ENCODE results near the gene RSF1.

The RSF1 gene

DNA sequence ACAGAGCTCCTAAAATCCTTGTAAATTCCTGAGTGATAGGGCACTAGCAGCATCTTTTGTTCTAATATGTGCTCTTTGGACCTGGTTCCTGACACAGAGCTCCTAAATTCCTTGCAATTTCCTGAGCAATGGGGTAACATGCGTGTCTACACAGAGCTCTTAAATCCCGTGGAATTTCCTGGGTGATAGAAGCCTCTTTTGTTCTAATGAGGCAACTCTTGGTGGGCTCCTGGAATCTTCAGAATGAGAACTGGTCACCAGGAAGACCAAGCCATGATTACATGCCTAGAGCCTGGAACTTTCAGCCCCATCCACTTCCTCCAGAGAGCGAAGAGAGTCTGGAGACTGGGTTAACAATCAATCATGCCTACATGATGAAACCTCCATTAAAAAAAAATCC is 19.0 kb downstream of the RSF1 start:
- DNase-seq (ENCODE audit: low read depth) = no peak

DNA sequence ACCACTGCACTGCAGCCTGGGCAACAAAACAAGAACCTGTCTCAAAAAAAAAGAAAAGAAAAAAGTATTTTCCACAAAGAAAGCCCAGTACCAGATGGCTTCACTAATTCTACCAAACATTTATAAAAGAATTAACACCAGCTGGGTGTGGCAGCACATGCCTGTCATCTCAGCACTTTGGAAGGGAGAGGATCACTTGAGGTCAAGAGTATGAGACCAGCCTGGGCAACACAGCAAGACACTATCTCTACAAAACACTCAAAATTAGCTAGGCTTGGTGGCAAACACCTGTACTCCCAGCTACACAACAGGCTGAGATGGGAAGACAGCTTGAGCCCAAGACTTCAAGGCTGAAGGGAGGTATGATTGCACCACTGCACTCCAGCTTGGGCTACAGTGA is 20.1 kb downstream of the RSF1 start:
- DNase-seq (ENCODE audit: low read depth) = no peak

DNA sequence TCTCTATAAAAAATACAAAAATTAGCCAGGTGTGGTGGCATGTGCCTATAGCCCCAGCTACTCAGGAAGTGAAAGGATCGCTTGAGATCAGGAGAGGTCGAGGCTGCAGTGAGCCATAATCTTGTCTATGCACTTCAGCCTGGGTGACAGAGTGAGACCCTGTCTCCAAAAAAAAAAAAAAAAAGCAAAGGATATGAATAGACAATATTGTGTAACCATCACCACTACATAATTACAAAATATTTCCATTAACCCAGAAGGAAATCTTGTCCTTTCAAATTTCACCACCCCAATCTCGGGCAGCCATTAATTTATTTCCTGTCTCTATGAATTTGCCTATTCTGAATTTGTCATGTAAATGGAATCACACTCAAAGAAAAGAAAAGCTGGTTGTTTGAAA is 21.2 kb downstream of the RSF1 start:
- no peak for DNase-seq (ENCODE audit: low read depth)

DNA sequence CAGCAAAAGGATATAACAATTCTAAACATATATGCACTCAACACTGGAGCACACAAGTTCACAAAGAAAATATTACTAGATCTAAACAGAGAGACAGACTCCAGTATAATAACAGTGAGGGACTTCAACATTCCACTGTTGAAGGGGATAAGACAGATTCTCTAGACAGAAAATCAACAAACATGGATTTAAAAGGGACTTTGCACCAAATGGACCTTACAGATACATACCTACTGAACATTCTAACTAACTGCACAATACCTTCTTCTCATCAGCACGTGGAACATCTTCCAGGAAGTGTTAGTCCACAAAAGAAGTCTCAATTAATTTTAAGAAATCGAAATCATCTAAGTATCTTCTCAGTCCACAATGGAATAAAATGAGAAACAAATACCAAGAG is 26.6 kb downstream of the RSF1 start:
- DNase-seq (ENCODE audit: low read depth) = no peak

DNA sequence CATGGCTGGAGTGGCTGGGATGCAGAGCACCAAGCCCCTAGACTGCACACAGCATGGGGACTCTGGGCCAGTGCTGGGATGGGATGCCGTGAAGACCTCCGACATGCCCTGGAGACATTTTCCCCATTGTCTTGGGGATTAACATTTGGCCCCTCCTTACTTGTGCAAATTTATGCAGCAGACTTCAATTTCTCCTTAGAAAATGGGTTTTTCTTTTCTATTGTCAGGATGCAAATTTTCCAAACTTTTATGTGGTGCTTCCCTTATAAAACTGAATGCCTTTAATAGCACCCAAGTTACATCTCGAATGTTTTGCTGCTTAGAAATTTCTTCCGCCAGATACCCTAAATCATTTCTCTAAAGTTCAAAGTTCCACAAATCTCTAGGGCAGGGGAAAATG is 29.2 kb downstream of the RSF1 start:
- DNase-seq (ENCODE audit: low read depth) = no peak

DNA sequence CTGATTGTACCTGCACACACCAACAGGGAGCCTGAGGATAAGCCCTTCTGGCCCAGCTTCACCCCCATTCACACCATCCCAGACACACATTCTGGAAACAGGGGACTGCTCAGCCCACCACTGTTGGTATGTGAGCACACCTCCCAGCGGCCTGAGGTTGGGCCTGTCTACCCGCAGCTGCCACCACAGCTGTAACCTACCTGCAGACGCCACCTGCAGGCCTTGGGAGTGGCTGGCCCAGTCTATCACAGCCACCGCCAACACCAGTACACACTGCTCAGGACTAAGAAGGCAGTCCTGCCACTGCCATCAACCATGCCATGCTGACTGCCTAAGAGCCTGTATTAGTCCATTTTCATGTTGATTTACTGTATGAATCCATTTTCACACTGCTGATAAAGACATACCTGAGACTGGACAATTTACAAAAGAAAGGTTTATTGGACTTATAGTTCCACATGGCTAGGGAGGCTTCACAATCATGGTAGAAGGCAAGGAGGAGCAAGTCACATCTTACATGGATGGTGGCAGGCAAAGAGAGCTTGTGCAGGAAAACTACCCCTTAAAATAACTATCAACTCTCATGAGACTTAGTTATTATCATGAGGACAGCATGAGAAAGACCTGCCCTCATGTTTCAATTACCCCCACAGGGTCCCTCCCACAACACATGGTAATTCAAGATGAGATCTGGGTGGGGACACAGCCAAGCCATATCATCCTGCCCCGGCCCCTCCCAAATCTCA is 30.6 kb downstream of the RSF1 start:
- DNase-seq (ENCODE audit: low read depth) = no peak

DNA sequence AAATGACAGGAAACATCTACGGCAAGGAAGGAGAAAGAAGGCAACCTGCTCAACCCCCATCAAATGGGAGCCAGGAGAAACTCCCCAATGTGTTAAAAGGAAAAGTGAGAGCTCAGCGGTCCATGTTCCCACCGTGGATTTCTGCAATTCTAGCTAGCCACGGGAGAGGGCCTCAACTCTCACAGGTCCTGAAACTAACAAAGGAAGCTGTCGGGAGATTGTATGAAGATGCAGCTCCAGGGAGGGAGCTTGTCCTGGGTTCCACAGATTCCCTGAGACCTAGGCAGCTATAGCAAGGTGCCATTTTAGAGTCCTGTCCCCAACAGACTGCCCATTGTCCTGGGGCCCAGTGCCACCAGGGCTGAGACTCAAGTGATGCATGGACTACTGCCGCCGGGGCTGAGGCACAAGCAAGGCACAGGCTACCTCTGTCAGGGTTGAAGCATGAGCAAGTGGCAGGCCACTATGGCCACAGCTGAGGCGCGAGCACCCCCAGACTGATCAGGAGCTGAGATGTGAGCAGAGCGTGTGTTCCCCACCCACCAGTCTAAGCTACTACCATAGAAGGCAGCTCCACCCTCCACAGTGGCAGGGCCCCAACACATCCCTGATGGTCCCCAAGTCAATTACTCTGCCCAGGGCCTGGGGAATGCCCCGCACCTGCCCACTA is 31.3 kb downstream of the RSF1 start:
- no peak for DNase-seq (ENCODE audit: low read depth)

DNA sequence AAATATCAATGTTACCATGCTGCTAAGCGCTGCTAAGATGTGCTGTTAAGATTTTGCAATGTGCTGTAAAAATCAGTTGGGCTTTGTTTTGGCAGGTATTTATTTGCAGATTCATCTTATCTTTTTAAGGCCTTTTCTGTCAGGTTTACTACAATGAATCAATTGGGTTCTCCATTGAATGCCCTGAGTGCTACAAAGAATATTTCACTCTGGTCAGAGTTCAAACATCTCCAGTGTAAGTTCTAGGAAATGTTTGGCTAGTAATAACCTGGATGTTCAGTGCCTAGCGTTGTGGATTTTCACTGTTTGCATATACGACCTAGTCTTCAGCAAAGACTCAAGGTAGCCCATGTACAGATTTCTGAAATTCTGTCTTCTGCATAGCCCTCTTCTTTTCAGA is 36.0 kb downstream of the RSF1 start:
- no peak for DNase-seq (ENCODE audit: low read depth)

DNA sequence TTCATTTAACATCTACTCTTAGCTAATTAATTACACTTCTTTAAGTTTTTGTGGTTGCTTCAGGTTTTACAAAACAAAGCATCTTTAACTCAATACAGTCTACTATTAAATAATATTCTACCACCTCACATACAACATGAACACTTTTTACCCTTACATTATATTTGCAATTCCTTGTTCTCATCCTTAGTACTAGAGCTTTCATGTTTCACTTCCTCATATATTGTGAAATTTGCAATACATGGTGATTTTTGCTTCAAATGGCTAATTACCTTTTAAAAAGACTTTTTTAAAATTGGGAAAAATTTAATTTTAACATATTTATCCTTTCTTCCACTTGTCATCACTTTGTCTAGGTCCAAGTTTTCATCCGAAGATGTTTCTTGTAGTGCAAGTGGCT is 37.5 kb downstream of the RSF1 start:
- no peak for DNase-seq (ENCODE audit: low read depth)

DNA sequence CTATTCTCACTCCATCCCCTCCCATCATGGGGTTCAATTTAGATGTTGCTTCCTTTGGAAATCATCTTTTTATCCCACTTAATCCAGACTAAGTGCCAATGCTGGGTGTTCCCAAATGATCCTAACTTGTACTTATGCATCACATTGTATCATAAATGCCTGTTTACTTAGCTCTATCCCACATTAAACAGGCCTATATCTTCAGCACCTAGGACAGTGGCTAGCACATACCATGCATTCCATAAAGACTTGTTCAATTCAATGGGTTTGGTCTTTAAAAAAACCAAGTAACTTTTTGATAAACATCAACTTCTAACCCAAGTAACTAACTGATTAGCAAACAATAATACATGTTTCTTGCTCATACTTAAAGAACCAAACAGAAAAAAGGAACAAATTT is 40.6 kb downstream of the RSF1 start:
- DNase-seq (ENCODE audit: low read depth) = peak; percentile 50

DNA sequence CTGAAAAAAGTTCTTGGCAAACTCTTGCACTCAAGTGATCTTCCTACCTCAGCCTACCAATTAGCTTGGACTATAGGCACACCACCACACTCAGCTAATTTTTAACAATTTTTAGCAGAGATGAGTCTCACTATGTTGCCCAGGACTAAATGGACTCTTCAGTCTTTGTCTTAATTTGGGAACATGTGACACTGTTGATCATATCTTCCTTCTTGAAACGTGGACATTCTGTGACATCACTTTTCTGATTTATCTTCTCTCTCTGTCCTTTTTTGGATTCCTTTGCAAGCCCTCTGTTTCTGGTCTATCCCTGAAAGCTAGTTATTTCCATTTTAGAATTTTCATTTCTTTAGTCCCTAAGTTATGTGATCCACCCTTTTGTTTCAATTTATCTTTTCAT is 42.0 kb downstream of the RSF1 start:
- DNase-seq (ENCODE audit: low read depth) = no peak

DNA sequence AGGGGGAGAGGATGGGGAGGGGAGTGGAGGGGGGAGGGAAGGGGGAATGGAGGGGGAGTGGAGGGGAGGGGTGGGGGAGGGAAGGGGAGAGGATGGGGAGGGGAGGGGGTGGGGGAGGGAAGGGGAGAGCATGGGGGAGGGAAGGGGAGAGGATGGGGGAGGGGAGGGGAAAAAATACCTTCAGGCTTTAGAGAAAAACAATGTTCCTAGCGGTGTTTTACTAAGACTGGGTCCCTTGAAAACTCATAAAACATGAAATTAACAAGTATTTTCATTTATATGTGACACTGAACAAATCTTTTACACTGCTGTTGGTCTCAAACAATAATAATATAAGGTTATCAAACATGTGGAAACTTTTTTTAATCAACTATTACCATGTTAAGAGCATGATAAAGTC is 42.4 kb downstream of the RSF1 start:
- DNase-seq (ENCODE audit: low read depth) = no peak

DNA sequence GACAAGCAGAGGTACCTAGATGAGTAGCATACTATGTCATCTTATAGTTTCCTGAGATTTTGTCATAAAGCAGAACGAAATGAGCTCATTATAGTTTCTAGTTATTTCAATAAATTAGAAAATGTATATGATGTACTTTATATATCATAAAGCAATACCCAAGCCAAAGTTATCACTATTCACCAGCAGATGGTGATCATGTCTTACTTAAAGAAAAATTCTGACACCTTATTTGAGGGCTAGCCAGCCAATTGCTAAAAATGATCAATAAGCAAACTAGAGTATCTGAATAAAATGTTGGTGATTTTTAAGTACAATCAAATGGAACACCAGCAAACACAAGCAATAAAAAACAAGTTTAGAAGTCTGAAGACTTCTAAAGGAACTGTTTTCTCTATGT is 44.1 kb downstream of the RSF1 start:
- peak; percentile 51 for DNase-seq (ENCODE audit: low read depth)

DNA sequence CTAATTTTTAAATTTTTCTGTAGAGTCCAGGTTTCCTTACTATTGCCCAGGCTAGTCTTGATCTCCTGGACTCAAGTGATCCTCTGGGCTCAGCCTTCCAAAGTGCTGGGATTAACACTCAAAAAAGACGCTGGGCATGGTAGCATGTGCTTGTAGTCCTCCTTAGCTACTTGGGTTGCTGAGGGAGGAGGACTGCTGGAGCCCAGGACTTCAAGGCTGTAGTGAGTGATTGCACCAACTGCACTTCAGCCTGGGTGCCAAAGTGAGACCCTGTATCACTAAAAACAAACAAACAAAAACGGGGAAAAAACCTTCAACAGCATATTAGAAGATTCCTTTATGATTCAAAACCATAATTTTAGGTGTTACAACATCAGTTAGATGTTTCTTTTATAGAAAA is 44.6 kb downstream of the RSF1 start:
- DNase-seq (ENCODE audit: low read depth) = no peak

DNA sequence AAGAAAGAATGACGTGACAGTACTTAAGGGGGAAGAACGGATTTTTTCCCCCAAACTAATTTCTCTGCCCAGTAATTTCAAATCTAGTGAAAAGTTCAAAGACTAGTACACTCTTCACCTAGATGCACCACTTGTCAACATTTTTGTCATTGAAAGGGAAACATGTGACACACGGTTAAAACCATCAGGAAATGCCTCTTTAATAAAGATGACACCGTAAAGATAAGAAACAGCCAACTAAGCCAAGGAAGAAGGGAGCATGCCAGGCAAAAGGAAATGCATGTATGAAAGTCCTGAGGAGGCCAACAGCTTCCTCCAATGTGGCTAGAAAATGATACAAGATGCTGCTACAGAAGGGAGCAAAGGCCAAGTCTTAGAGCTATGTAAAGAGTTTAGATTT is 49.4 kb downstream of the RSF1 start:
- DNase-seq (ENCODE audit: low read depth) = no peak

DNA sequence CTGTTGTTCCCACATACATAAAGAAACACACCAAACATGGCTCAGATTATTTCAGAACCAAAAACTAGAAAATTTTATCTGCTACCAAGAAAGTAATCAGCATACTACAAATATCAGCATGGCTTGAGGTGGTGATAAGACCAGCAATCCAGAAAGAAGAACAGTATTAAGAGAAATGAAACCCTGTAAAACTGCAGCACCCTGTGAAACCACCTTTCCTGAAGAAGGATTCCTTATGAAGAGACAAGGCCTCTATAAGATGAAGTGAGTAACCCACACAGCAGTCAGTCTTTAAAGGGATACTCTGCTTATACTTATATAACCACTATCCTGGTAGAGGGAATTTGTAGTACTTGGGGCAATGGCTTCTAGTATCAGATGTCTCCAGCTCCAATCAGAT is 49.9 kb downstream of the RSF1 start:
- DNase-seq (ENCODE audit: low read depth) = no peak

DNA sequence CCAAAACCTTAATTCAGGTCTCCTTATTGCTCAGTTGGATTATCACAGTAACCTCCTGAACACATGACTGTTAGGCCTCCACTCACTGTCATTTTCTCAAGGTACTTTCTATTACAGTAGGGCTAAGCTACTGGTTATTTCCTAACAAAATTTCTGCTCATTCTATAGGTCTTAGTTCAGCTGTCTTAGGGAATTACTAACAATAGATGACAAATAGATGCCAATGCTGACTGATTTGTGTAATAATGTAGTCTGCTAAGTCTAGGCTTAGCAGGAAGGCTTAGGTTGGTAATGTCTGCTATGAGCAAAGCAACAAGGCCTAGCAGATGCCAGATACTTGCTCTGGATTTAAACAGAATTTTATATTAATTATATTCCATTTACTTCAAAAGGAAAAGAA is 58.1 kb downstream of the RSF1 start:
- no peak for DNase-seq (ENCODE audit: low read depth)

DNA sequence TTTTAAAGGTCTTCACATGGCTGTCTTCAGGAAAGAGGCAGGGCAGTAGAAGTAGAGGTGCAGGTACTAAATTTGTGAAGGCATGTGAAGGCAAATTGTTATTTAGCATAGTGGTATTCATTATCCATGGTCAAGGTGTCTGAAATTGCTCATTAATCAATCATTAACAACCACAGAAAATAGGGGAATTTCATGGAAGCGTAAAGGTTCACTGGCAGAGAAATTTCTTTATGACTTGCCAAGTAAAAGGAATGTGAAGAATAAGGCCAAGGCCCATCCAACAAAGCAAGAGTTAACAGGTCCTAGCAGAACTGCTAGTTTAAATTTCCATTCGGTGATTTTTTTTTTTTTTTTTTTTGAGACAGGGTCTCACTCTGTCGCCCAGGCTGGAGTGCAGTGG is 59.0 kb downstream of the RSF1 start:
- DNase-seq (ENCODE audit: low read depth) = no peak

DNA sequence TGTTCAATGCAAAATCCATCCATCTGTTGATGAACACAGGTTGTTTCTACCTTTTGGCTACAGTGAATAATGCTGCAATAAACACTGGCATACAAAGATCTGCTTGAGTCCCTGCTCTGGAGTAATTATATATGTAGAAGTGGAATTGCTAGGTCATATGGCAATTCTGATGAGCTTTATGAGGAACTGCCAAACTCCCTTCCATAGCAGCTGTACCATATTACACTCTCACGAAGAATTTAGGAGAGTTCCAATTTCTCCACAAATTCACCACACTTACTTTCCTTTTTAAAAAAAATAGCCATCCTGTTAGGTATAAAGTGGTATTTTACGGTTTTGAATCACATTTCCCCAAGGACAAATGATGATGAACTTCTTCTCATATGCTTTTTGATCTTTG is 62.2 kb downstream of the RSF1 start:
- no peak for DNase-seq (ENCODE audit: low read depth)

DNA sequence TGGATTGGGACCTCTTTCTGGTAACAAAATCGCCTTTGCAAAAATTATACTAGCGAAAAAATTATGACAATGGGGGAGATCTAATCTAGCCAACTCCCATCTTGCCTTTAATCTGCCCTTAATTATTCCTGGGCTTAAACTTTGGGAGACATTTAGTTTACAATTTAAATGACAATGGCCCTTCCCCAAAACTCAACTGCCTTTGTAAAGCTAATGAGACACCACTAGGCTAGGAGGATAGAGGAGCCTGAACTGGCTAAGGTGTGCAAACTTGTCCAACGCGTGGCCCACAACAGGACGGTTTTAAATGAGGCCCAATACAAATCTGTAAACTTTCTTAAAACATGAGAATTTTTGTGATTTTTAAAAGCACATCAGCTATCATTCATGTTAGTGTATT is 67.3 kb downstream of the RSF1 start:
- DNase-seq (ENCODE audit: low read depth) = no peak

DNA sequence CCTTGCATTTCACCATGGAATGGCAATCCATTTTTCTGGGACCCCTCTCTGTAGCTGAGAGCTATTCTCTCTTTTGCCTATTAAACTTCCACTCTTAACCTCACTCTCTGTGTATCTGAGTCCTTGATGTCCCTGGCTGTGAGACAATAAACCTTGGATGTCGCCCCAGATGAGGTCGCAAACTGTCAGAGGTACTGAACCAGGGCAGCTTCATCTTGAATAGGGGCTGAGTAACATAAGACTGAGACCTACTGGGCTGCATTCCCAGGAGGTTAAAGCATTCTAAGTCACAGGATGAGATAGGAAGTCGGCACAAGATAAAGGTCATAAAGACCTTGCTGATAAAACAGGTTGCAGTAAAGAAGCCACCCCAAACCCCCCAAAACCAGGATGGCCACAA is 68.0 kb downstream of the RSF1 start:
- no peak for DNase-seq (ENCODE audit: low read depth)

DNA sequence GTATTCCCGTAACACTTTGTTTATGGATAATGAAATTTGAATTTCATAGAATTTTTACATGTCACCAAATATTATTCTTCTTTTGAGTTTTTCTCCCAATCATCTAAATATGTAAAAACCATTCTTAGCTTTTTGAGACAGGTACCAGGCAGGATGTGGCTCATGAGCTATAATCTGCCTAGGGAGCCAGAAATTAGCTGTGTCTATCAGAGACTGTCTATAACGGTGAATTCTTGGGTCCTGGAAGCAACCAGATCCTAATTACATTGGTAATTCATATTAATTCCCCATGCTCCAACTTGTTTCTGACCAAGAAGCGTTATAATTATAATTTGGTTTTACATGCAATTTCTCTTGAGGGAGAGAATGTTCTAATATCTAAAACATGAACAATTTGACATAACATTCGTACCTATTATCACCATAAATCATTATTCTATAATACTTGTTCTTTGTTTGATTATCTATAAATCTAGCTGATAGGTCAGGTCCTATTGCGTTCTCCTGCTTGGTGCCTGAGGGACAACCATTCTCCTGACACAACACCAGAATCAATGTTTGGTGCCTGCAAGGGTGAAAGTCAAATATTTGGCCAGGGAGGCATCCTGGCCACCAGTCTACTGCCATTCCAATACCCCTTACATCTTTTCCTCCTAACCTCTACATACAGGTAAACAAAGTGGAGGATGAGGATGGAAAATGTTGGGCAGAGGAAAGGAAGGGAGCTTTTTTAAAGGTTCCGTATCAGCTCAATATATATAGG is 69.9 kb downstream of the RSF1 start:
- DNase-seq (ENCODE audit: low read depth) = no peak

DNA sequence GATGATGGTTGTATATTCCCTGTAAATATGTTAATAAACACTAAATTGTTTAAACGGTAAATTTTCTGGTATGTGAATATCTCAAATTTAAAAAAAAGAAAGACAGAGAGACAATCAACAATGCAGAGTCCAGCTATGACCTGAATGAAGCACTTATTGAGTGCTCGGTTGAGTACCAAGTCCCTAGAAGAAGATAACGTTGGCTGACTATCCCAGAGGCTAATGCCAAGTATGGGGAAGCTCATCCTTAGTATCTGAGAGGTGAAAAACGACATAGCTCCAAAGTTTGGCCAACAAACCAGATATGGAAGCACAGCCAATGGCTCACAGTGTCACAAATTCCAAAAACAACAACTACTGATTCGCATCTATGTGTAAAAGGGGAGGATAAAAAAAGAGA is 71.3 kb downstream of the RSF1 start:
- no peak for DNase-seq (ENCODE audit: low read depth)

All from ELR (cell line).